HG03159 (cell line): ENCODE data around the gene SEPTIN8.

Experiments
- ATAC-seq: cut with Tn5 transposase; IDR thresholded peaks from one replicate; pipeline ENCODE4 v1.9.1; 2021; ENCODE audit warnings: mild to moderate bottlenecking, moderate library complexity; ENCODE audit not compliant: unreplicated experiment

SEPTIN8 gene

DNA sequence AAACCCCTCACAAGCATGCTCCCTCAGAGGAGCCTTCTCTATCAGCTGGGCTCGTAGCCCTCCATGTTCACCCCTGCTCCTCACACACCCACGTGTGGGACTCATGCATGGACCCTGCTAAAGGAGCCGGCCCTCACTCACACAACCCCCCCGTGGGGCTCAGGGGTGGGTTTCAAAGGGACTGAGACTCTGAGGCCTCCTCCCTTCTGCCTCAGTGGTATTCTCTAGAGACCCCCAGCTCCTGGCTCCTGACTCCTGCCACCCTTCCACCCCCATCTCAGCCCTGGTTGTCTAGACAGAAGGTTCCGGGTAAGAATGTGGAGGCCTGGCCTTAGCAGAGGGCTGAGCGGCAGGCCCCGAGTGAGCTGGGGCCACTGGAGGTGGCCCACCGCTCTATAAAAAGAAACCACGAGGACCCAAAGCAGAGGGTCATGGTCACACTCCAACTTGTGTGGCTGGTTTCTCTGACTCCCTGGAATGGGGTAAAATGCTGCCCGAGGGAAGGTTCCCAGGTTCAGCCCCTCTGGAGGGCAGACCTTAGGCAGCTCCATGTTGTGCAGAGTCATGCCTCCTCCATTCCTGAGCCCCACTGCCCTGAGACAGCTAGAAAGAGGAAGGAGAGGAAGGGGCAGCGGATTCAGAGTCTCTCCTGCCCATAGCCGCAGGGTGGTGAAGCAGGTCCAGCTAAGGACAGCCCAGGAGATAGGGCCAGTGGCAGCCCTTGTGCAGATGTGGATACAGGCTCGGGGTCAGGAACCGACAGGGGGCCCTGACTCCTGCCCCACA lies 10.8 kb downstream of the SEPTIN8 start:
- no peak for ATAC-seq

- no peak for ATAC-seq
These were observed 11.6 kb downstream of the SEPTIN8 start for GRCh38 chr5:132765311-132766019.

- no peak for ATAC-seq
These were observed 12.3 kb downstream of the SEPTIN8 start for GRCh38 chr5:132764671-132765238.

DNA sequence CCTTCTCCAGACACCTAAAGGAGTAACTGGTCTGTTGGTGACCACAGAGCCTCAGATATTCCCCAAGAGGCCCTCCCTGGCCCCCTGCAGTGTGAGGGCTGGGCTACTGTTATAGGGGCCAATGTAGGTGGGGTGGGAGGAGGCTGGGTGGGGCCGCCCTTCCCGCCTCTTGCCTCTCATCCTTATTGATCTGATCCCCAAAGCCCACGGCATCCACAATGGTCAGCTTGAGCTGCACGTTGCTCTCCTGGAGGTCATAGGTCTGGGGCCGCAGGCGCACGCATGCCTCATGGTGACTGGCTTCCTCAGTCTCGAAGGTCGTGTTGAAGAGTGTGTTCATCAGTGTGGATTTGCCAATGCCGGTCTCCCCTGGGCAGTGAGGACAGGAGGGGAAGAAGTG lies 13.0 kb downstream of the SEPTIN8 start:
- ATAC-seq = no peak

- no peak for ATAC-seq
These were observed 13.6 kb downstream of the SEPTIN8 start for GRCh38 chr5:132763181-132764036.

GRCh38 chr5:132762246-132763000 lies 14.6 kb downstream of the SEPTIN8 start:
- ATAC-seq = no peak

DNA sequence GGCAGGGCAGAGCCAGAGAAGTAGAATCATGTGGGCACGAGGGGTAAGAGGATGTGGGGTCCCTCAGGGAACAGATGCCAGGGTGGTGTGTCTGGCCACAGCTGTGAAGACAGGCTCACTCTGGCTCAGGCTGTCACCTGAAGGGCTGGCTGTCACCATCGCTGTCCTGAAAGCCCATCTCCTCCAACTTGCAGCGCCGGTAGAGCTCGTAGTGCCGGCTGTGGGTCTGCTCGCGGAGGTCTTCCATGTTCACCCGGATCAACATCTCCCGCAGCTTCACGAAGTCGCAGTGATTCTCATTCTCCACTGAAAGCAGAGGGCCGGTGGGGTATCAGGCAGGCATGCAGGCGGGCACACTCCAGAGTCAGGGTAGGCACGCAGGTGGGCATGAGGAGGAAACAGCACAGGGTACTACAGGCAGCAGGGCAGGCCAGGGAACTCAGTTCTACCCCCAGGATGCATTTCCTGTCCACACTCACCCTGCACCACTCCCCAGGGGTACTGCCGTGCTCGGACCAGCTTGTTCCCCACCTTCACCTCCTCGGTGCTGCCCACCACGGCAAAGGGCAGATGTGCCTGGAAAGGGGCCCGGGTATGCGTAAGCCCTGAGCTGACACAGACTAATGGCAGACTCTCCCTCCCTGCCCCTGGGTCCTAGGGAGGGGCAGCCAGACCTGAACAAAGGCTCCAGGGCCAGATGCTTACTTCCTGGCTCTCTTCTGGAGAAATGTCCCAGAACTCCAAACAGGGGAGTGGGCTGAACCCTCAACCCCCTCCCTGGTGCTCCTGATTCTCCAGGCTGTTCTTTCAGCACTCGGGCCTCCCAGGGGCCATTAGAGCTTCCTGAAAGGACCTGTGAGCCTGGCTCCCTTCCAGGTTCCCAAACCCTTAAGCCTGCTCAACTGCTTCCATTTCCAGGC lies 15.5 kb downstream of the SEPTIN8 start:
- no peak for ATAC-seq

- ATAC-seq = no peak
These were observed 16.3 kb downstream of the SEPTIN8 start for GRCh38 chr5:132760601-132761317.

GRCh38 chr5:132760049-132760420 lies 17.0 kb downstream of the SEPTIN8 start:
- no peak for ATAC-seq

GRCh38 chr5:132759114-132760048 lies 17.7 kb downstream of the SEPTIN8 start:
- no peak for ATAC-seq

DNA sequence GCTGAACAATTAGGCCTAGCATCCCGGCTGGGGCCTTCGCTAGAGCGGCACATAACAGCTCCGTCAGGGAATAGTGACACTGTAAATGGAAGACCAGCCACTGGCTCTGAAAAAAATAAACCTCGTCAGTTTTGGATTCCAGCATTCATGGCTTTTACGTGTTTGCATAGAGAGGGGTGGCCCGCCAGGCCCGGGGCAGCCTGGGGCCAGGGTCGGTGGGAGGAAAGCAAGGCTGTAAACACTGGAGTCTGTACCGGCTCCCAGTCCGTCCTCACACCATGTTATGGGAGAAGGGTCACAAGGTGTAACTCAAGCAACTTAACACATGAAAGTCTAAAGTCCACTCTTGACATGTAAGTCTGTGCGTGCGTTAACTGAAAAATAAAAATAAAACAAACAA lies 18.6 kb downstream of the SEPTIN8 start:
- no peak for ATAC-seq

DNA sequence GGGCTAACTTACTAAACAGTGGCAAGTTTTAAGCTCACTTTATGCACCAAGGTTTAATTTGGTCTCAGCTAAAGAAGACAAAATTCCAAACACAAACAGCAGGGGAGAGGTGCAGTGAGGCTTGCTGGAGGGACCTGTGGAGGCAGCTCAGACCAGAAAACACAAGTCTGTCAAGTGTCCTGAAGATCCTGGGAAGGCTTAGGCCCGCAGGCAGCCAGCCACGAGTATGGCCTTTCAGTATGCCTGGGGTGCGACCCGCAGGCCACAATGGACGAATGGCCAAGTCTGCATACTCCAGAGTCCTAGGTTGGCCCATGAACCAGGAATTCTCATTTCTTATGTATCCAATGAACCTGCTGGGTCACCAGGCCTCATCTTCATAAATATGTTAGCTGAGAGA lies 20.5 kb downstream of the SEPTIN8 start:
- no peak for ATAC-seq

DNA sequence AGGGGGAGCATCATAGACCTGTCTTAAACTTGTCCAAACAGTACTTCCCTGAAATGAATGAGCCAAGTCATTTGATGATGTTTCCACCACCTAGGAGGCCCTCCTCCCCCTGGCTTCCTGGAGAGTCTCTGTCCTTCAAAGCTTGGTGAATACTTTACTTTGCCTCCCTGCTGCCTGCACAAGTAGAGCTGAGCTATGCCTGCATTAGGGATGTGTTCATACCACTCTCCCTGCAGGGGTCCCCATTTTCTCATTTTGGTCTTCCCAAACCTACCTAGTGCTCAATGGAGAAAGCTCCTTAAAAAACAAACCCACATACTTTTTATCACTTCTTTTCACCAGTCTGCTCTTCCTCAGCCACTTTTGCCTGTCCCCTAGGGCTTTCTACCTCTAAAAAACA lies 22.1 kb downstream of the SEPTIN8 start:
- ATAC-seq = no peak

- no peak for ATAC-seq
These were observed 22.9 kb downstream of the SEPTIN8 start for GRCh38 chr5:132754111-132754510.

GRCh38 chr5:132753135-132753987 lies 23.7 kb downstream of the SEPTIN8 start:
- ATAC-seq = no peak

GRCh38 chr5:132752581-132753125 lies 24.4 kb downstream of the SEPTIN8 start:
- ATAC-seq = no peak
